Right lobe of liver (tissue), 6 donors: Measurements from ENCODE around the gene PRPS2. TPM values are rescaled to one million over a fixed set of nuclear protein-coding genes. Genes with fewer than 3 reads are reported as not detected.

Source experiments
- ATAC-seq, 4 donors: fragments of 200-7000 bp; cut with Tn5 transposase; one replicate each; pipeline ENCODE4 v1.9.1; 2020; ENCODE audit warnings: mild to moderate bottlenecking in 4 of 4, moderate library complexity in 4 of 4
- DNase-seq, 3 donors: peaks; one replicate each; pipeline ENCODE4 v3.0.0-alpha.2; 2020
- H3K27ac ChIP-seq, 3 donors: fragments of 200-600 bp; one replicate each; pipeline ENCODE4 v1.8.0; 2022
- H3K27me3 ChIP-seq, 2 donors: fragments of 200-600 bp; one replicate each; pipeline ENCODE4 v1.8.0; 2022
- H3K36me3 ChIP-seq, 4 donors: fragments of 200-600 bp; sonication (generic) in 1 of 4; one replicate each; pipeline versions ENCODE4 v1.5.1 to v1.8.0; 2017 to 2022; ENCODE audit warnings: control low read depth in 1 of 4
- H3K4me1 ChIP-seq, 4 donors: fragments of 200-600 bp; sonication (generic) in 1 of 4; one replicate each; pipeline versions ENCODE4 v1.5.1 to v1.8.0; 2017 to 2022; ENCODE audit warnings: control low read depth in 1 of 4
- H3K4me3 ChIP-seq, 3 donors: fragments of 200-600 bp; one replicate each; pipeline ENCODE4 v1.8.0; 2022
- H3K9me3 ChIP-seq, 4 donors: fragments of 200-600 bp; sonication (generic) in 1 of 4; one replicate each; pipeline versions ENCODE4 v1.5.1 to v1.8.0; 2017 to 2022; ENCODE audit warnings: control low read depth in 1 of 4
- CTCF ChIP-seq, 4 donors: fragments of 200-600 bp in 3 of 4; fragments of 450-650 bp in 1 of 4; IDR thresholded peaks; one replicate each; pipeline versions ENCODE4 v1.5.1 to v1.8.0; 2016 to 2022; ENCODE audit warnings: antibody characterized with exemption in 4 of 4, mild to moderate bottlenecking in 2 of 4
- POLR2A ChIP-seq: fragments of 450-650 bp; IDR thresholded peaks from one replicate; pipeline ENCODE4 v1.6.1; 2017; ENCODE audit warnings: antibody characterized with exemption, mild to moderate bottlenecking
- WGBS: methylation state at CpG from one replicate; pipeline ENCODE4 v1.1.6; 2018; ENCODE audit warnings: low coverage, low lambda C conversion rate; ENCODE audit not compliant: insufficient coverage; ENCODE audit errors: missing lambda C conversion rate; 5-methylcytosine and 5-hydroxymethylcytosine counted together
- intact Hi-C, 2 donors: fragments of 100-400 bp; cut with DNase I; formaldehyde crosslinking; loops; one replicate each; pipeline versions ENCODE4 v1.11.2 to v1.14.1; 2022
- total RNA-seq, 6 experiments: library from RNA; depleted of rRNA in 2 of 6; stranded (reverse); fragments of >200 nt in 2 of 6; fragmentation: NEBNext Ultra II Directional in 3 of 6; extraction: Animal tissue kit (Norgen Biotek cat#: 25700) in 3 of 6; gene quantifications; one replicate each; pipeline versions ENCODE4 v1.1.0 to v1.2.4, GENCODE V29; 2016 to 2023
- donor health status: DM: no; HTN: yes; CAD: no.
- donor health status: DM: no; HTN: no; CAD: no.
- donor health status: DM: no; HTN: no; CAD: no.
- donor health status: DM: no; HTN: yes; CAD: no.
- donor health status: DM: no; HTN: yes; CAD: no.

PRPS2 gene
- total RNA-seq, 6 experiments from 2014 or later, result 13.9 to 17.9 (median 15.0) TPM

GRCh38 chrX:12844319-12844718 lies 53.1 kb downstream of the PRPS2 start:
- Histone ChIP-seq H3K4me1 (no peaks in the 10 kb centered on the region), H3K36me3 (no peaks in the 10 kb centered on the region), H3K27me3 (no peaks in the 10 kb centered on the region), H3K9me3 (no peaks in the 10 kb centered on the region), H3K4me3 (no peak overlapping the region), H3K27ac (no peak overlapping the region)
- TF ChIP-seq POLR2A (no peak), CTCF (IDR thresholded peaks at IDR 0.05) (no peak)
- WGBS, result 31% methylated on average over 3 of the region's 3 CpGs
- no peak for DNase-seq
- intact Hi-C loops, result no loop called here
- no peak for ATAC-seq

- H3K36me3 ChIP-seq, result no peaks in the 10 kb centered on the region
- no peaks in the 10 kb centered on the region for H3K9me3 ChIP-seq
- no peaks in the 10 kb centered on the region for H3K4me1 ChIP-seq
- H3K27me3 ChIP-seq, result no peaks in the 10 kb centered on the region
- 23% methylated on average over 7 of the region's 7 CpGs for WGBS
- TF ChIP-seq POLR2A (no peak), CTCF (IDR thresholded peaks at IDR 0.05) (no peak)
- ATAC-seq (peak in 1 of 4 donors; percentile 30), DNase-seq (no peak)
- intact Hi-C loops, result no loop called here
- no peak overlapping the region for H3K4me3 ChIP-seq
- H3K27ac ChIP-seq, result no peak overlapping the region
Measured at GRCh38 chrX:12865359-12865758, 74.1 kb downstream of the PRPS2 start.

- no peaks in the 10 kb centered on the region for H3K4me1 ChIP-seq
- H3K4me3 ChIP-seq, result no peak within 1 kb of the TSS
- ATAC-seq (no peak), DNase-seq (no peak)
- TF ChIP-seq POLR2A, result no peak
- no peak for TF ChIP-seq CTCF (IDR thresholded peaks at IDR 0.05)
- 46% methylated on average over 7 of the region's 7 CpGs for WGBS
- H3K9me3 ChIP-seq, result no peaks in the 10 kb centered on the region
- no peak within 1 kb of the TSS for H3K27ac ChIP-seq
- intact Hi-C loops, result no loop called here
- no peaks in the 10 kb centered on the region for H3K36me3 ChIP-seq
- H3K27me3 ChIP-seq, result no peaks in the 10 kb centered on the region
Measured at GRCh38 chrX:12866451-12867377, 75.5 kb downstream of the PRPS2 start, which contains the start of gene TLR7. TSS of gene TLR7 (plus strand) at chrX:12867072. CDS start at chrX:12867579, 507 bp downstream.

GRCh38 chrX:12867685-12868084 lies 76.5 kb downstream of the PRPS2 start:
- Histone ChIP-seq H3K9me3 (no peaks in the 10 kb centered on the region), H3K27ac (no peak overlapping the region), H3K4me3 (no peak overlapping the region), H3K27me3 (no peaks in the 10 kb centered on the region), H3K36me3 (no peaks in the 10 kb centered on the region), H3K4me1 (no peaks in the 10 kb centered on the region)
- ATAC-seq (no peak), DNase-seq (no peak)
- intact Hi-C loops, result no loop called here
- WGBS, result 53% methylated on average over 4 of the region's 4 CpGs
- TF ChIP-seq CTCF (IDR thresholded peaks at IDR 0.05) (no peak), POLR2A (no peak)
